Measurements from ENCODE around the gene FAM216A. TPM values are rescaled to one million over a fixed set of nuclear protein-coding genes. Genes with fewer than 3 reads are reported as not detected.

The FAM216A gene
- total RNA-seq, 1 donor, result 20.7 TPM

DNA sequence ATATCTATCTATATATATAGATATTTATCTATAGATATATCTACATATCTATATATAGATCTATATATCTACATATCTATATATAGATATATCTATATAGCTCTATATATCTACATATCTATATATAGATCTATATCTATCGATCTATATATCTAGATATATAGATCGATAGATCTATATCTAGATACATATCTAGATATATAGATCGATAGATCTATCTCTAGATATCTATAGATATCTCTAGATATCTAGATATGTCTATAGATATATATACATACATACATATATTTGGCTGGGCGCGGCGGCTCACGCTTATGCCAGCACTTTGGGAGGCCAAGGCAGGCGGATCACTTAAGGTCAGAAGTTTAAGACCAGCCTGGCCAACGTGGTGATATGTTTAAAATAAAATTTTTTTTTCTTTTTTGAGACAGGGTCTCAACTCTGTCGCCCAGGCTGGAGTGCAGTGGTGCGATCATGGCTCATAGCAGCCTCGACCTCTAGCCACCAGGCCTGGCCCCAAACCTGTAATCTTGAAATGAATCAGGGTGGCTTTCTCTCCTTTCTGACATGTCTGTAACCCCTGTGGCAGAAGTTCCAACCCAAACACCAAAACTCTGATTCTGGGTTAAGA lies 36.6 kb upstream of the FAM216A start:
- no peak for DNase-seq (ENCODE audit: low read depth)
- peak overlapping the region; percentile 55 for H3K4me3 ChIP-seq (ENCODE audit: low read depth, low read length)
- TF ChIP-seq, protein P1, sequence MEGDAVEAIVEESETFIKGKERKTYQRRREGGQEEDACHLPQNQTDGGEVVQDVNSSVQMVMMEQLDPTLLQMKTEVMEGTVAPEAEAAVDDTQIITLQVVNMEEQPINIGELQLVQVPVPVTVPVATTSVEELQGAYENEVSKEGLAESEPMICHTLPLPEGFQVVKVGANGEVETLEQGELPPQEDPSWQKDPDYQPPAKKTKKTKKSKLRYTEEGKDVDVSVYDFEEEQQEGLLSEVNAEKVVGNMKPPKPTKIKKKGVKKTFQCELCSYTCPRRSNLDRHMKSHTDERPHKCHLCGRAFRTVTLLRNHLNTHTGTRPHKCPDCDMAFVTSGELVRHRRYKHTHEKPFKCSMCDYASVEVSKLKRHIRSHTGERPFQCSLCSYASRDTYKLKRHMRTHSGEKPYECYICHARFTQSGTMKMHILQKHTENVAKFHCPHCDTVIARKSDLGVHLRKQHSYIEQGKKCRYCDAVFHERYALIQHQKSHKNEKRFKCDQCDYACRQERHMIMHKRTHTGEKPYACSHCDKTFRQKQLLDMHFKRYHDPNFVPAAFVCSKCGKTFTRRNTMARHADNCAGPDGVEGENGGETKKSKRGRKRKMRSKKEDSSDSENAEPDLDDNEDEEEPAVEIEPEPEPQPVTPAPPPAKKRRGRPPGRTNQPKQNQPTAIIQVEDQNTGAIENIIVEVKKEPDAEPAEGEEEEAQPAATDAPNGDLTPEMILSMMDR (IDR thresholded peaks at IDR 0.05; ENCODE audit: insufficient read depth, low read depth, low read length), result no peak

DNA sequence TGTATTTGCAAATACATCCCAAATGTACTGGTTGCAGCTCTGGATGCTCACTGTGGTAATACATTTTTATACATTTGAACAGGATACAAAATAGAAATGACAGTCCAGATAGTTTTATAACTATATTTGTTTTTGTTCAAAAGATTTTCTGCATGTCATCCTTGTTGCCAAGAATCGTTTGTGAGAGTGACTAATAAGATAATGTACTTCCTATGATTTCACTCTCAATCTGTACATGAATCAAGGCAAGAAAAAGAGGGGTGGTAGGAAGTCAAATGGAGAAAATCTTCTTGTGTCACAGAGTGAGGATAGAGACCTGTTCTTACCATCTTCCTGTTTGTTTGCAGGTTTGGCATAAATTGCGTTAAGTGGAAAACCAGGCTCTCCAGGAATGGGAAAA lies 32.4 kb upstream of the FAM216A start:
- TF ChIP-seq, protein P1 (IDR thresholded peaks at IDR 0.05; ENCODE audit: insufficient read depth, low read depth, low read length), result no peak
- no peak for DNase-seq (ENCODE audit: low read depth)
- H3K4me3 ChIP-seq (ENCODE audit: low read depth, low read length), result no peak overlapping the region

GRCh38 chr12:110444455-110444854 lies 24.2 kb upstream of the FAM216A start:
- TF ChIP-seq, protein P1 (IDR thresholded peaks at IDR 0.05; ENCODE audit: insufficient read depth, low read depth, low read length), result no peak
- H3K4me3 ChIP-seq (ENCODE audit: low read depth, low read length), result no peak overlapping the region
- no peak for DNase-seq (ENCODE audit: low read depth)

DNA sequence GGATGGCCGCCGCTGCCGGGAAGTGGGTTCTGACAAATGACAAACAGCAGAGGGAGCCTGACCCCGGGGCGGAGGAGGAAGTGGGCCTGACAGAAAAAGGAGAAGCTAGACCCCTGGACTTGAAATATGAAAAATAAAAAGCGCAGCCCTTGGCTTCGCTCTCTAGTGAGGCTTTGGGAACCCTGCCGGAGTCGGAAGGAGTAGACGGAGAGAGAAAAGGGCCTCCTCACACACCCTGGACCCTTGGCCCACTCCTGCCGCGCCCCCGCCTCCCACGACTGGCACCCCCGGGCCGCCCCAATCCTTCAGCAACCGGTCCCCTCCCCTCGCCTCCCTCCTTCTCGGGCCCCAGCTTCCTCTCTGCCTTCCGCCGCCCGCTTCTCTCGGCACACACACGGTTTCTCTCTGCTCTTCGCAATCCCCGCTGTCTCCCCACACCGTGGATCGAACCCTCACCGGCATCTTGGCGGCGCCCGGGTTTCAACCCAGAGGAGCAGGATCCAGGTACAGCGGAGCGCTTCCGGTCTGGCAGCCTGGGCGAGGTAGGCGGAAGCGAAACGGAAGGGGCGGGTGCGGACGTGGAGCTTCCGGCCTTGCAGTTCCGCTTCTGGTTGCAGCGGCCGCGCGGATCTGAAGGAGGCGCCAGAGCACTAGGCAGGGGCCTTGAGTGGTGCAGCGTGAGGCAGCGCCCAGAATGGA lies 18.7 kb upstream of the FAM216A start, which contains the start of gene ARPC3:
TSS of gene ARPC3 (minus strand) at position 539 of the 699 bp plus-strand sequence. CDS start at position 462, 77 bp downstream.
- H3K4me3 ChIP-seq (ENCODE audit: low read depth, low read length), result peak within 1 kb of the TSS; percentile 98
- TF ChIP-seq, protein P1 (IDR thresholded peaks at IDR 0.05; ENCODE audit: insufficient read depth, low read depth, low read length), result peak; percentile 85
- peak; percentile 96 for DNase-seq (ENCODE audit: low read depth)

- TF ChIP-seq, protein P1 (IDR thresholded peaks at IDR 0.05; ENCODE audit: insufficient read depth, low read depth, low read length), result no peak
- DNase-seq (ENCODE audit: low read depth), result no peak
- H3K4me3 ChIP-seq (ENCODE audit: low read depth, low read length), result no peak overlapping the region
Observed at GRCh38 chr12:110451263-110451662, 17.4 kb upstream of the FAM216A start.

GRCh38 chr12:110453569-110454296 lies 14.9 kb upstream of the FAM216A start:
- no peak overlapping the region for H3K4me3 ChIP-seq (ENCODE audit: low read depth, low read length)
- no peak for DNase-seq (ENCODE audit: low read depth)
- TF ChIP-seq, protein P1 (IDR thresholded peaks at IDR 0.05; ENCODE audit: insufficient read depth, low read depth, low read length), result no peak

Data from fibroblast of villous mesenchyme (primary cell).